ENCODE measurements around the gene RNF40. TPM values are rescaled to one million over a fixed set of nuclear protein-coding genes. Genes with fewer than 3 reads are reported as not detected.

Gene RNF40
- total RNA-seq, 4 donors from 2014 or later, result 53.8 to 81.1 (median 73.4) TPM

GRCh38 chr16:30786936-30787612 is 25.0 kb downstream of the RNF40 start, which contains the start of gene ZNF629:
TSS of gene ZNF629 (minus strand) at chr16:30787205. CDS start at chr16:30784482, 2,723 bp downstream.
- Histone ChIP-seq H3K4me1 (peaks cover 10 to 31% (median 15%) of the 10 kb centered on the region in 3 donors), H3K27ac (peak within 1 kb of the TSS; percentile 77 to 94 (median 91)), H3K27me3 (peaks cover 0 to 5% (median 0%) of the 10 kb centered on the region in 4 donors), H3K4me3 (peak within 1 kb of the TSS; percentile 93 to 99 (median 96)), H3K9me3 (no peaks in the 10 kb centered on the region), H3K36me3 (peaks cover 5 to 25% (median 11%) of the 10 kb centered on the region in 3 donors)
- TF ChIP-seq CTCF (IDR thresholded peaks at IDR 0.05) (peak in 1 of 6 experiments; percentile 26), POLR2A (IDR thresholded peaks at IDR 0.05) (no peak)
- intact Hi-C loops (cut with DNase I), result no loop called here
- DNase-seq, result no peak
- 0% methylated on average over 2 of the region's 37 CpGs; no CpG with 5 or more reads in 1 of the 2 donors for WGBS, 2 donors

DNA sequence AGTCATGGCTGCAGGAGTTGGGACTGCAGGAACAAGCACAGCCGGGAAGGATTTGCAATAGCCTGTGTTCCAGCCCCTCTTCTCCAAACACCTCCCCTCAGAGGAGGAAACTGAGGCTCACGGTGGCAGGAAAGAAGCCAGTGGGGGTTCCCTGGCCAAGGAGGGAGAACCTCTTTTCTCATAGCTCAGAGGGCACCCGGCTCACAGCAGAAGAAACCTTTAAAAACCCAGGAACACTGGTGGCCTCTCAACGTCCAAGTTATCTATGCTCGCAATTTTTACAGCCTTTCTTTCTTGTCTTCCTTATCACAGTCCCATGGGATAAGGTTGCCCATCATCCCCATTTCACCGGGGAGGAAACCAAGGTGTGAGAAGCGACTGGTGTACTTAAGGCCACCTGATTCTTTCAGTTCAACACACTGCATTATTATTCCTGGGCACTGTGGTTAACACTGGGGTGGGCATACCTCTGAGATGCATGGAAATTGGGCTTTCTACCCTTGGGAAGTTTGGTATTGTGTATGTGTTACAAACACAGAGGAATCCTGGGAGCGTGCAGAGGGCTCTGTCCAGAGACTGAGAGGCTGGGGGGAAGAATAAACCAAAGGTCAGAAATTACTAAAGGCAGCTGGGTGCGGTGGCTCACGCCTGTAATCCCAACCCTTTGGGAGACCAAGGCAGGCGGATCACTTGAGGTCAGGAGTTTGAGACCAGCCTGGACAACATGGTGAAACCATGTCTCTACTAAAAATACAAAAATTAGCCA is 25.7 kb downstream of the RNF40 start:
- Histone ChIP-seq H3K27me3 (peaks cover 0 to 5% (median 0%) of the 10 kb centered on the region in 4 donors), H3K4me1 (peaks cover 10 to 31% (median 15%) of the 10 kb centered on the region in 3 donors), H3K4me3 (peak overlapping the region; percentile 93 to 99 (median 96)), H3K9me3 (no peaks in the 10 kb centered on the region), H3K27ac (peak overlapping the region; percentile 77 to 94 (median 91)), H3K36me3 (peaks cover 0 to 18% (median 4%) of the 10 kb centered on the region in 3 donors)
- WGBS, 2 donors, result 45 to 54% methylated on average over 10 of the region's 11 CpGs
- intact Hi-C loops (cut with DNase I), result no loop called here
- no peak for TF ChIP-seq POLR2A (IDR thresholded peaks at IDR 0.05)
- no peak for TF ChIP-seq CTCF (IDR thresholded peaks at IDR 0.05)
- DNase-seq, result no peak

DNA sequence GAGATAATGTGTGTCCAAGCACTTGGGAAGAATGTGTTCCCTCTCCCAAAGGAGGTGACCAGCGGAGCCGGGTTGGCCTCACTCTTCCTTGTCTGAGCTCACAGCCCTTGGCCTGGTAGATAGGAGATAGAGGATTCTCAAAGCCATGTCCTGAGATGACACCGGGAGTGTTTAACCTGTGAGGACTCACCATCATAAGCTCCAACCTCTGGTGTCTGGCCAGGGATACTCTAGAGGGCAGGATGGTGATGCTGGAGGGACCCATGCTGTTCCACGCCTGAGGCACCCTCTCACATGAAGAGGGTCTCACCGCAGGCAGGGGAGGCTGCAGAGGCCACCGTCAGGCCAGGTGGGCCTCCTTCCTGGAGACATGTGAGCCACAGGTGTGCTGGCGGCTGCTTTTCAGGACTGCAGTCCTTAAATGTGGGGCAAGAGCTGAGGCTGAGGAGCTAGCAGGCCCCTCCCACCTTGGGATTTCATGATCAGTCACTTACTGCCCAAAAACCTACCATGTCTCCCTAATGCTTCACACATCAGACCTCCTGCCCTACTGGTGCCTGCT is 31.5 kb downstream of the RNF40 start:
- Histone ChIP-seq H3K4me1 (peaks cover 0 to 8% (median 0%) of the 10 kb centered on the region in 3 donors), H3K9me3 (no peaks in the 10 kb centered on the region), H3K27ac (no peak overlapping the region), H3K36me3 (no peaks in the 10 kb centered on the region), H3K27me3 (no peaks in the 10 kb centered on the region), H3K4me3 (no peak overlapping the region)
- intact Hi-C loops (cut with DNase I), result no loop called here
- WGBS, 2 donors, result 81 to 100% methylated on average over 1 to 7 of the region's 7 CpGs
- TF ChIP-seq CTCF (IDR thresholded peaks at IDR 0.05) (no peak), POLR2A (IDR thresholded peaks at IDR 0.05) (no peak)
- DNase-seq, result no peak

DNA sequence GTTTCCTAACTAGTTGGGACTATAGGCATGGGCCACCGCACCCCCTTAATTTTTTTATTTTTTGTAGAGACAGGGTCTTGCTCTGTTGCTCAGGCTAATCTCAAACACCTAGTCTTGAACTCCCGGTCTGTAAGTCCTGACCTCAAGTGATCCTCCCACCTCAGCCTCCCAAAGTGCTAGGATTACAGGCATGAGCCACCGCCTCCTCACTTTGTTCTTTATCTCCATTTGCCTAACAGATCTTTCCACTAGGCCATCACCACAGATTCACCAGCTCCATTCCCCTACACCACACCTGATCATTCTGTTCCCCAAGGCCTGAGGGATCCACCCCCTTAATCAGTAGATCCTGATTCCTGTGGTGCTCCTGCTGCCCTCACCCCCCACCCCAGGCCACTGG is 32.5 kb downstream of the RNF40 start:
- Histone ChIP-seq H3K27me3 (no peaks in the 10 kb centered on the region), H3K9me3 (no peaks in the 10 kb centered on the region), H3K36me3 (no peaks in the 10 kb centered on the region), H3K4me3 (no peak overlapping the region), H3K27ac (no peak overlapping the region), H3K4me1 (peaks cover 0 to 8% (median 0%) of the 10 kb centered on the region in 3 donors)
- 79 to 90% methylated on average over 3 of the region's 3 CpGs for WGBS, 2 donors
- no peak for TF ChIP-seq CTCF (IDR thresholded peaks at IDR 0.05)
- TF ChIP-seq POLR2A (IDR thresholded peaks at IDR 0.05), result no peak
- intact Hi-C loops (cut with DNase I), result no loop called here
- DNase-seq, result no peak
